ENCODE data around the gene NRG3.

GRCh38 chr10:82622479-82622878 lies 747.5 kb downstream of the NRG3 start:
- TF ChIP-seq ZBTB1 (tag by site-specific recombination; IDR thresholded peaks at IDR 0.05) (no peak), PRDM1 (tag by site-specific recombination; IDR thresholded peaks at IDR 0.05) (no peak), ZNF830 (tag by site-specific recombination; IDR thresholded peaks at IDR 0.05; ENCODE audit: low read depth) (no peak), MEIS1 (CRISPR knock-in tag; IDR thresholded peaks at IDR 0.05; ENCODE audit: borderline replicate concordance) (no peak), ZNF239 (tag by site-specific recombination; IDR thresholded peaks at IDR 0.05) (no peak), ZBTB7A (tag by site-specific recombination; IDR thresholded peaks at IDR 0.05; ENCODE audit: low read depth) (no peak), ATF2 (tag by site-specific recombination; IDR thresholded peaks at IDR 0.05; ENCODE audit: low read depth) (no peak), ZNF248 (tag by site-specific recombination; IDR thresholded peaks at IDR 0.05) (no peak), YY1 (tag by site-specific recombination; IDR thresholded peaks at IDR 0.05) (no peak), ZNF202 (tag by site-specific recombination; IDR thresholded peaks at IDR 0.05; ENCODE audit: borderline replicate concordance) (no peak), ZNF423 (tag by site-specific recombination; IDR thresholded peaks at IDR 0.05) (no peak), KLF17 (tag by site-specific recombination; IDR thresholded peaks at IDR 0.05) (no peak)
- TF ChIP-seq, protein P1, sequence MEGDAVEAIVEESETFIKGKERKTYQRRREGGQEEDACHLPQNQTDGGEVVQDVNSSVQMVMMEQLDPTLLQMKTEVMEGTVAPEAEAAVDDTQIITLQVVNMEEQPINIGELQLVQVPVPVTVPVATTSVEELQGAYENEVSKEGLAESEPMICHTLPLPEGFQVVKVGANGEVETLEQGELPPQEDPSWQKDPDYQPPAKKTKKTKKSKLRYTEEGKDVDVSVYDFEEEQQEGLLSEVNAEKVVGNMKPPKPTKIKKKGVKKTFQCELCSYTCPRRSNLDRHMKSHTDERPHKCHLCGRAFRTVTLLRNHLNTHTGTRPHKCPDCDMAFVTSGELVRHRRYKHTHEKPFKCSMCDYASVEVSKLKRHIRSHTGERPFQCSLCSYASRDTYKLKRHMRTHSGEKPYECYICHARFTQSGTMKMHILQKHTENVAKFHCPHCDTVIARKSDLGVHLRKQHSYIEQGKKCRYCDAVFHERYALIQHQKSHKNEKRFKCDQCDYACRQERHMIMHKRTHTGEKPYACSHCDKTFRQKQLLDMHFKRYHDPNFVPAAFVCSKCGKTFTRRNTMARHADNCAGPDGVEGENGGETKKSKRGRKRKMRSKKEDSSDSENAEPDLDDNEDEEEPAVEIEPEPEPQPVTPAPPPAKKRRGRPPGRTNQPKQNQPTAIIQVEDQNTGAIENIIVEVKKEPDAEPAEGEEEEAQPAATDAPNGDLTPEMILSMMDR (tag by site-specific recombination; IDR thresholded peaks at IDR 0.05): no peak
- TF ChIP-seq, protein P2, sequence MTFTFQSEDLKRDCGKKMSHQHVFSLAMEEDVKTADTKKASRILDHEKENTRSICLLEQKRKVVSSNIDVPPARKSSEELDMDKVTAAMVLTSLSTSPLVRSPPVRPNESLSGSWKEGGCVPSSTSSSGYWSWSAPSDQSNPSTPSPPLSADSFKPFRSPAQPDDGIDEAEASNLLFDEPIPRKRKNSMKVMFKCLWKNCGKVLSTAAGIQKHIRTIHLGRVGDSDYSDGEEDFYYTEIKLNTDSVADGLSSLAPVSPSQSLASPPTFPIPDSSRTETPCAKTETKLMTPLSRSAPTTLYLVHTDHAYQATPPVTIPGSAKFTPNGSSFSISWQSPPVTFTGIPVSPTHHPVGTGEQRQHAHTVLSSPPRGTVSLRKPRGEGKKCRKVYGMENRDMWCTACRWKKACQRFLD (tag by site-specific recombination; IDR thresholded peaks at IDR 0.05): no peak

All from HEK293 (cell line).